ENCODE measurements around the gene ARPC5. TPM values are rescaled to one million over a fixed set of nuclear protein-coding genes. Genes with fewer than 3 reads are reported as not detected.
A peak's percentile ranks its signal among the peaks of the same experiment; 100 is the strongest.

Gene ARPC5
- total and polyA plus RNA-seq, 10 of the 15 experiments (the other 5 are each of a cell fraction or from before 2014, with no cell fraction given), result 238 to 784 (median 309) TPM

DNA sequence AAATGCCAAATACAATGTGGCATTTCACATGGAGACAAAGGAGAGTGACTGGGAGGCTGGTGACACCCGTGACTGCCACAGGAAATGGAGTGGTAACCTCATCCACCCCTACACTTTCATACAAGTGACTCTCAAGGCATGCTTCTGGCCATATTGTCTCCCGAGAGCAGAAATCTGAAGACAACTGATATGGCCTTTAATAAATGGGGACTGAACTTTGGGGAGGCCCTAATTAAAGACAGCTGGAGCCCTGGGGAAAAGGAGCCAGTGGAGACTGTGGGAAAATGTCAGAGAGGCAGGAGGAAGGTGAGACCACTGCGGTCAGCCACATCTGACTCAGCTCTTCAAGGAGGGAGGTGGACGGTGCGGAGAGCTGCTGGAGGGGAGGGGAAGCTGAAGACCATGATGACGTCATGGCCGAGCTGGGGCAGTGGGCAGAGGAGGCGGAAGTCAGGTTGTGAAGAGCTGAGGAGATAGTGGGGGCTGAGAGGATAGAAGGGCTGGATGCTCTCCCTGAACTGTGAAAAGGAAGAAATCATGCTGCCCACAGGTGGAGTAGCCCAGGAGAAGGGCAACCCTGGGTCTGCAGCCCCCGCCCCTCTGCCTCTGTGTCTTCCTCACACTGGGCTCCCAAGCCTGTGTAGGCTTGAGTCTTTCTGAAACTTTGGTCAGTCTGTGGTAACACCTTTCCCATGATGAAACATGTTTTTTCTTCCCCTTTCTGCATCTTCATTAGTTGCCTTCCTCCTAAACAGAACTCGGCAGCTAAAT is 31.4 kb downstream of the ARPC5 start:
- ChIA-PET CTCF (interaction anchor here (0.6 to 9.8 kb wide), 11 partner anchors 14 to 135 kb away, joined by 3 to 152 read pairs (median 5); partner anchors contain the start of gene NCF2), POLR2A (interaction anchor here (0.5 to 9.4 kb wide), 11 partner anchors 12 to 132 kb away, joined by 3 to 199 read pairs (median 5); partner anchors contain the start of genes ARPC5, NCF2 and SMG7), SMC1A (ENCODE audit: uncharacterized antibody, unreplicated experiment) (interaction anchor here (0.6 to 12.6 kb wide), 14 partner anchors 14 to 294 kb away, joined by 3 to 363 read pairs (median 4); partner anchors contain the start of gene NCF2), RAD21 (ENCODE audit: unreplicated experiment) (interaction anchor here (0.6 to 8.5 kb wide), 12 partner anchors 14 to 307 kb away, joined by 3 to 188 read pairs (median 4); partner anchors contain the start of genes NCF2 and SMG7)
- H3K4me3 ChIP-seq, result no peak overlapping the region
- H4K20me1 ChIP-seq (ENCODE audit: control insufficient read depth, insufficient read depth), result no peaks in the 10 kb centered on the region
- under 1% methylated on average over 10 of the region's 10 CpGs for WGBS (ENCODE audit: insufficient coverage, insufficient replicate concordance, low lambda C conversion rate, missing lambda C conversion rate)
- no peaks in the 10 kb centered on the region for H3K36me3 ChIP-seq (ENCODE audit: control insufficient read depth in 2 of 2, insufficient read depth in 2 of 2, low read length in 1 of 2)
- BruUV-seq (replicated peaks), result no TSS peak
- peak overlapping the region; percentile 31; the same call in 1 of the 2 replicates for H2AFZ ChIP-seq (ENCODE audit: control insufficient read depth, low read depth, low read length)
- no peak overlapping the region for H3K9ac ChIP-seq (ENCODE audit: control insufficient read depth, insufficient read depth, low read length)
- peak; percentile 62 for FAIRE-seq
- H3K4me2 ChIP-seq (ENCODE audit: control insufficient read depth, insufficient read depth), result peak overlapping the region; percentile 42
- intact Hi-C loops (cut with micrococcal nuclease; ENCODE audit: unreplicated experiment) (loop anchor here (1.0 to 5.0 kb wide), 3 partner anchors 14 to 238 kb away; partner anchors contain the start of genes ARPC5 and NCF2), in situ Hi-C loops (cut with MboI) (no loop called here)
- no peaks in the 10 kb centered on the region for H3K27me3 ChIP-seq (replicated peaks in 1 of 2; ENCODE audit: control insufficient read depth in 2 of 2, insufficient read depth in 2 of 2, low read length in 1 of 2)
- peak; percentile 89 for DNase-seq (ENCODE audit: low read depth, low spot score)
- H3K4me1 ChIP-seq (ENCODE audit: control insufficient read depth, insufficient read depth, low read length), result peaks cover 61% of the 10 kb centered on the region
- no peaks in the 10 kb centered on the region; the same call in 1 of the 3 replicates for H3K9me3 ChIP-seq (replicated peaks; ENCODE audit: control insufficient read depth, insufficient read depth, low read length)
- H3K79me2 ChIP-seq (ENCODE audit: control insufficient read depth, insufficient read depth, low read length), result no peaks in the 10 kb centered on the region
- peak; percentile 71 for ATAC-seq
- H3K27ac ChIP-seq (ENCODE audit: control insufficient read depth, insufficient read depth), result peak overlapping the region; percentile 64
- TF ChIP-seq NRF1 (conservative IDR thresholded peaks at IDR 0.05; ENCODE audit: low read depth, low read length), result no peak
- peak; percentile 85 for TF ChIP-seq RUNX3 (IDR thresholded peaks at IDR 0.05; ENCODE audit: low read length)
- TF ChIP-seq, protein P1, sequence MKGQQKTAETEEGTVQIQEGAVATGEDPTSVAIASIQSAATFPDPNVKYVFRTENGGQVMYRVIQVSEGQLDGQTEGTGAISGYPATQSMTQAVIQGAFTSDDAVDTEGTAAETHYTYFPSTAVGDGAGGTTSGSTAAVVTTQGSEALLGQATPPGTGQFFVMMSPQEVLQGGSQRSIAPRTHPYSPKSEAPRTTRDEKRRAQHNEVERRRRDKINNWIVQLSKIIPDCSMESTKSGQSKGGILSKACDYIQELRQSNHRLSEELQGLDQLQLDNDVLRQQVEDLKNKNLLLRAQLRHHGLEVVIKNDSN (IDR thresholded peaks at IDR 0.05; ENCODE audit: borderline replicate concordance, extremely low read length, insufficient read depth, low read depth, low read length), result no peak
- TF ChIP-seq, protein P2, sequence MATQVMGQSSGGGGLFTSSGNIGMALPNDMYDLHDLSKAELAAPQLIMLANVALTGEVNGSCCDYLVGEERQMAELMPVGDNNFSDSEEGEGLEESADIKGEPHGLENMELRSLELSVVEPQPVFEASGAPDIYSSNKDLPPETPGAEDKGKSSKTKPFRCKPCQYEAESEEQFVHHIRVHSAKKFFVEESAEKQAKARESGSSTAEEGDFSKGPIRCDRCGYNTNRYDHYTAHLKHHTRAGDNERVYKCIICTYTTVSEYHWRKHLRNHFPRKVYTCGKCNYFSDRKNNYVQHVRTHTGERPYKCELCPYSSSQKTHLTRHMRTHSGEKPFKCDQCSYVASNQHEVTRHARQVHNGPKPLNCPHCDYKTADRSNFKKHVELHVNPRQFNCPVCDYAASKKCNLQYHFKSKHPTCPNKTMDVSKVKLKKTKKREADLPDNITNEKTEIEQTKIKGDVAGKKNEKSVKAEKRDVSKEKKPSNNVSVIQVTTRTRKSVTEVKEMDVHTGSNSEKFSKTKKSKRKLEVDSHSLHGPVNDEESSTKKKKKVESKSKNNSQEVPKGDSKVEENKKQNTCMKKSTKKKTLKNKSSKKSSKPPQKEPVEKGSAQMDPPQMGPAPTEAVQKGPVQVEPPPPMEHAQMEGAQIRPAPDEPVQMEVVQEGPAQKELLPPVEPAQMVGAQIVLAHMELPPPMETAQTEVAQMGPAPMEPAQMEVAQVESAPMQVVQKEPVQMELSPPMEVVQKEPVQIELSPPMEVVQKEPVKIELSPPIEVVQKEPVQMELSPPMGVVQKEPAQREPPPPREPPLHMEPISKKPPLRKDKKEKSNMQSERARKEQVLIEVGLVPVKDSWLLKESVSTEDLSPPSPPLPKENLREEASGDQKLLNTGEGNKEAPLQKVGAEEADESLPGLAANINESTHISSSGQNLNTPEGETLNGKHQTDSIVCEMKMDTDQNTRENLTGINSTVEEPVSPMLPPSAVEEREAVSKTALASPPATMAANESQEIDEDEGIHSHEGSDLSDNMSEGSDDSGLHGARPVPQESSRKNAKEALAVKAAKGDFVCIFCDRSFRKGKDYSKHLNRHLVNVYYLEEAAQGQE (IDR thresholded peaks at IDR 0.05; ENCODE audit: low read depth, low read length), result no peak
- no peak for TF ChIP-seq GABPA (IDR thresholded peaks at IDR 0.05; ENCODE audit: low read depth)
- TF ChIP-seq BMI1 (IDR thresholded peaks at IDR 0.05; ENCODE audit: borderline replicate concordance), result 0 out of 2 replicates have a peak, but pooled peaks have one; percentile 37
- no peak for TF ChIP-seq FOXK2 (IDR thresholded peaks at IDR 0.05)
- TF ChIP-seq ASH2L (IDR thresholded peaks at IDR 0.05; ENCODE audit: borderline replicate concordance, low read depth), result no peak
- TF ChIP-seq, protein P3, sequence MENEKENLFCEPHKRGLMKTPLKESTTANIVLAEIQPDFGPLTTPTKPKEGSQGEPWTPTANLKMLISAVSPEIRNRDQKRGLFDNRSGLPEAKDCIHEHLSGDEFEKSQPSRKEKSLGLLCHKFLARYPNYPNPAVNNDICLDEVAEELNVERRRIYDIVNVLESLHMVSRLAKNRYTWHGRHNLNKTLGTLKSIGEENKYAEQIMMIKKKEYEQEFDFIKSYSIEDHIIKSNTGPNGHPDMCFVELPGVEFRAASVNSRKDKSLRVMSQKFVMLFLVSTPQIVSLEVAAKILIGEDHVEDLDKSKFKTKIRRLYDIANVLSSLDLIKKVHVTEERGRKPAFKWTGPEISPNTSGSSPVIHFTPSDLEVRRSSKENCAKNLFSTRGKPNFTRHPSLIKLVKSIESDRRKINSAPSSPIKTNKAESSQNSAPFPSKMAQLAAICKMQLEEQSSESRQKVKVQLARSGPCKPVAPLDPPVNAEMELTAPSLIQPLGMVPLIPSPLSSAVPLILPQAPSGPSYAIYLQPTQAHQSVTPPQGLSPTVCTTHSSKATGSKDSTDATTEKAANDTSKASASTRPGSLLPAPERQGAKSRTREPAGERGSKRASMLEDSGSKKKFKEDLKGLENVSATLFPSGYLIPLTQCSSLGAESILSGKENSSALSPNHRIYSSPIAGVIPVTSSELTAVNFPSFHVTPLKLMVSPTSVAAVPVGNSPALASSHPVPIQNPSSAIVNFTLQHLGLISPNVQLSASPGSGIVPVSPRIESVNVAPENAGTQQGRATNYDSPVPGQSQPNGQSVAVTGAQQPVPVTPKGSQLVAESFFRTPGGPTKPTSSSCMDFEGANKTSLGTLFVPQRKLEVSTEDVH (IDR thresholded peaks at IDR 0.05; ENCODE audit: low read depth, partially characterized antibody), result no peak
- TF ChIP-seq, protein P4, sequence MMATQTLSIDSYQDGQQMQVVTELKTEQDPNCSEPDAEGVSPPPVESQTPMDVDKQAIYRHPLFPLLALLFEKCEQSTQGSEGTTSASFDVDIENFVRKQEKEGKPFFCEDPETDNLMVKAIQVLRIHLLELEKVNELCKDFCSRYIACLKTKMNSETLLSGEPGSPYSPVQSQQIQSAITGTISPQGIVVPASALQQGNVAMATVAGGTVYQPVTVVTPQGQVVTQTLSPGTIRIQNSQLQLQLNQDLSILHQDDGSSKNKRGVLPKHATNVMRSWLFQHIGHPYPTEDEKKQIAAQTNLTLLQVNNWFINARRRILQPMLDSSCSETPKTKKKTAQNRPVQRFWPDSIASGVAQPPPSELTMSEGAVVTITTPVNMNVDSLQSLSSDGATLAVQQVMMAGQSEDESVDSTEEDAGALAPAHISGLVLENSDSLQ (IDR thresholded peaks at IDR 0.05), result peak; percentile 25; the same call in 1 of the 2 replicates
- peak; percentile 94 for TF ChIP-seq JUND (IDR thresholded peaks at IDR 0.05; ENCODE audit: low read depth, low read length)

Measured in GM12878 (cell line).